Activated T-helper 9 cell treated with anti-CD3 and anti-CD28 coated beads, Interleukin-2, amount 50 U/mL, for 16 hours (primary cell): ENCODE results near the gene BCAN.

ENCODE experiments used
- DNase-seq: peaks from one replicate; pipeline ENCODE4 v3.0.0-alpha.2; 2020; ENCODE audit warnings: low read depth

BCAN gene

GRCh38 chr1:156662005-156662799 lies 20.3 kb downstream of the BCAN start:
- DNase-seq = no peak

DNA sequence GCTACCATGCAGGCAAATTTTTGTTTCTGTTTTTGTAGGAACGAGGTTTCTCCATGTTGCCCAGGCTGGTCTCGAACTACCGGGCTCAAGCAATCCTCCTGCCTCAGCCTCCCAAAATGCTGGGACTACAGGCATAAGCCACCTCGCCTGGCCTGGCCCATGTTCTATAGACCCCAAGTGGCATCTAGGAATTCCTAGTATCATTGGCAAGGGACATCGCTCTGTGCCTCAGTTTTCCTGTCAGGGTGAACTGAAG lies 20.8 kb downstream of the BCAN start:
- no peak for DNase-seq

DNA sequence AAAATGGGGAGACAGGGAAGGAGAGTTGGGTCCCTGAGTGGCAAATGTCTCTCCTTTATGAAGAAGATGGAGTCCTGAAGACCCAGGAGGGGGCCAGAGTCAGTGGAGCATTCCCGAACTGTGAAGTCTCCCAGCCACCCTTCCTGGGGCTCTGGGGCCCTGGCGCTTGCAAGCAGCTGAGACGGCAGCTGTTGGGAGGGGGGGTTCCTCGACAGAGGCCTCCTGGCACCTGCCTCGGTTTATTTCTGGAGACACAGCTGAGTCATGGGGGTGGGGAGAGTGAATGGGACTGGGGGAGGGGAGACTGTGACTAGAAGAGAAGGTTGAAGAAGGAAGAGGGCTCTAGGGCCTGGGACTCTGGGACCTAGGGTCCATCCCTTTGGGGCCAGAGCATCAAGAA lies 21.3 kb downstream of the BCAN start:
- no peak for DNase-seq

GRCh38 chr1:156664046-156664766 lies 22.3 kb downstream of the BCAN start:
- DNase-seq = no peak

DNA sequence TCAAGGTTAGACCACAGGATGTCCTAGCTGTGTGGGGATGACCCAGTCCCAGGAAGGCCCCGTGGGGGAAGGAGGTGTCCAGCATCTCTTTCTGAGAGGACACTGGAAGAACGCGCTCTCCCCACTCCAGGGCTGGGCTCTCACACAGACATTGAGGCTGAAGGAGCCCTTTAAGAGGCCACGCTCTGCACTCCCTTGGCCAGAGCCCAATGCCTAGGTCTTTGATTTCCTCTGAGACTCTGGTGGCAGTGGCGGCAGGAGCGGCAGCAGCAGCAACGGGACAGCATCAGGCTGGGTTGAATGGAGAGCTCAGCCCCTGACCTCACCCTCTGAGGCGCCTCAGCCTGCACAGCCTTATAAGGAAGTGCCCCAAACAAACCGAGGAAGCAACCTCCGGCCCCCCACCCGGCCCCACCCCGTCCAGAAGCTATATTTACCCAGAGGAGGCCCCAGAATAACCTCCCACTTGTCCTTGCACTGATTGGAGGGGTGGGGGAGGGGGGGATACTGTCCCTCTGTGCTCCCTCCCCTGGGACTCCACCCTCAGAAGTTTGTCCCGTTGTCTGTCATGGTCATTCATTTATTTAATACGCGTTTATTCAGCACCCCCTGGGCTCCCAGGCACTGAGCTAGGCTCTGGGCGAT lies 23.0 kb downstream of the BCAN start:
- DNase-seq = no peak

DNA sequence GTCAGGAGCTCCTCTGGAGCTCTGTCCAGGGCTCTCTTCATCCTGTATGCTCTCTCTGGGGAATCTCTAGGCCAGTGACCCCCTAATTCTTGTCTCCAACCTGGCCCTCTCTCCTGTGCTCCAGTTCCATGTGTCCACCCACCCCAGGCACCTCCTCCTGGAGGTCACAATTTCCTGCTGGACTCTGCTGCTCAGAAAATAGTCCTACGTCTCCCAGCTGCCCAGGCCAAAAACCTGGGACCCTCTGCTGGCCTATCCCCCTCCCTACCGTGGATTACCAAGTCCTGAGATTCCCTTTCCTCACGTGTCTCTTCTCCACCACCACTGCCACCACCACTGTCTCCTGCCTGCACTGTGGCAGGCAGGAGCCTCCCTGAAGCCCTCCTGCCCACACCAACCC lies 23.6 kb downstream of the BCAN start:
- no peak for DNase-seq

DNA sequence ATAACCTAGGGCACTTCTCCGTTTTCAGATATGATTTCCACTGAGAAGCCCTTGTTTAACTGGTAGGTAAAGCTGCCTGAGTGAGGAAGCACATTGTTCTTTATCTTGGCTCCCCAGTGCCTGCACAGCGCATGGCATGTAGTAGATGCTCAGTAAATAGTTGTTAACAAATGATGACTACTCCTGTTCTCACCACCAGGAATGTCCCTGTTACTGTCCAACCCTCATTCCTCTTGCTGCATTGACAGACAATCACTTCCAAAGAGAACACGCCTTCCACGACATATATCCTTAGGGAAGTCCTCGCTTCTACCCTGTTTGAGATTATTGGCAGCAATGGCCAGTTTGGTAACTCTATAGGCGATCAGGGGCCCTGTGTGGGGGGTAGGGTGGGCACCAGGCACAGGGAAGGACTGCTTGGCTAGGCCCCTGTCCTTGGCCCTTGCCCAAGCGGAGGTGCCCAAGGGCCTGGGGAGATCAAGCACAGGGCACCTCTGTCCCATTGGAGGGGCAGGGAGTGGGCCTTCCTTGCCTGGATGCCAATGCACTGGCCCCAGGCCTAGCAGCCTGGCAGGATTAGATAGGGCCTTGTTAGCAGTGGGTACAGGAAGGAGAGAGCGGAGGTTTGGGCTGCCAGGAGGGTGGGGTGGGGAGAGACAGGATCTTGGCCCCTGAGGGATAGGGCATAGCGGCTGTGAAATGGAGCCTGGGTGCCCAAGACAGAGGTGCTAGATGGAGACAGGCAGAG lies 25.1 kb downstream of the BCAN start:
- no peak for DNase-seq

- DNase-seq = no peak
Observed at GRCh38 chr1:156667610-156667967, 25.7 kb downstream of the BCAN start.

DNA sequence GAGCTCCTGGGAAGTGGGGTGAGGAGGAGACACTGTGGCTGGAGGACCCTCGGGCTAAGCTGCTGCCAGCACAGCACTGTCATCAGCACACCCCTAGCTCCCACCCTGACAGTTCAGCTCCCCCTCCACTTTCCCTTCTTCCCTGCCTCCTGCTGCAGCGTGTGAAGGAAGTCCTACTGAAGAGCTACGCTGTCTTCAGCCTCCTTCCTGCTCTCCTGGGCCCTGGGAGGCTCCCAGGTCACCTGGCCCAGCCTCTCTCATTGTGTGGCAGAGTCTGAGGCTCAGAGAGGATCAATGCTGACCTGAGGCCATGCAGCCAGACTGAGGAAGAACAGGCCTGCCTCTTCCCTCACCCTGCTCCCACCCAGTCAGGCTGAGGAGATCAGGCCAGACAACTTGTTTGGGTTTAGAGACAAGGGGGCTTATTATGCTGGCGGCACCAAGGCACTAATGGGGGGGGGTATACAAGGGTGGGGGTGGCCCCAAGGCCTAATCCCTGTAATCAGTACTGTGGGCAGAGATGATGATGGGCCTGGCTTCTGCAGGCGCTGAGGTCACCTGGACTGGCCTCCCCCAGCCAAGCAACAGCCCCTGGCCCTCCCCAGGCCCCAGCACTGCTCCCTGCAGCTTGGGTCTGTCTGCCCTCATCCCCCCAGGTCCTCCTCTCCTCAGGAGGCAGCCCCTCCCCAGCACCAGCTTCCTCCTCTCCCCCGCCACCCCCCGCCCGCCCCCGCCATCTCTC lies 26.2 kb downstream of the BCAN start:
- no peak for DNase-seq

- DNase-seq = no peak
Observed at GRCh38 chr1:156668801-156669637, 27.1 kb downstream of the BCAN start.

GRCh38 chr1:156669794-156670193 lies 27.9 kb downstream of the BCAN start:
- no peak for DNase-seq

DNA sequence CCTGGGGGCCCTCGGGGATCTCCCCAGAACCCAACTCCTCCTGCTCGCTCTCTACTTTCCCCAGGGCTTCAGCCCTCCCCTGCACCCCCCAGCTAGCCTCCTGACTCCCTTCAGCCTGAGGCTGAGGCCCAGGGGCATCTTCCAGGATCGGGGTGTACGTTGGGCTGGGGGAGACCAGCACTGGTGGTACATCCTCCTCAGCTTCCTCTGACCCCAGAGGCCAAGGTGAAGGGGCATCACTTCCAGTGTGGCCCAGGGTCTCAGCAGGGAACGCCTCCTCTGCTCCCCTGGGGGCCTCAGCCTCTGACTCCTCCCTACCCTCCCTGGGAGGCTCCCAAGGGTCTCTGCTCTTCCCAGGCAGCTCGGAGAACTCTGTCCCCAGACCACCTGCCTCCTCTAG lies 28.4 kb downstream of the BCAN start:
- no peak for DNase-seq

DNA sequence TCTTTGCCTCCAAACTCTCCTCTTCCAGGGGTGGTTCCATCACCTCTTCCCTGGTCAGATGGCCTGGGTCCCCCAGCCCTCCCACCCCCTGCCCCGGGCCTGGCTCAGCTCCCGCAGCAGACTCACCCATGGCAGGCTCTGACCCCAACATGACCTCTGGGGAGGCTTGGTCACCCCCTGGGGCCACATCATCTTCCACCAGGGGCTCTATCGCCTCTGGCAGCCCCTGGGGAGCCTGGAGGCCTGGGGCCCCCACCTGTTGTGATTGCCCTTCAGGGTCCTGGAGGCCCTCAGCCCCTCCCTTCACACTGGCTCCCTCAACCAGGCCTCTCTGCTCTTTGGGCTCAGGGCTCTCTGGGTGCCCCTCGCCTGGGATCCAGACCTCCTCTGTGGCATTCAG lies 28.9 kb downstream of the BCAN start:
- DNase-seq = no peak

- DNase-seq = no peak
Observed at GRCh38 chr1:156671804-156672203, 29.9 kb downstream of the BCAN start.

GRCh38 chr1:156673387-156674121 lies 31.6 kb downstream of the BCAN start:
- DNase-seq = no peak

DNA sequence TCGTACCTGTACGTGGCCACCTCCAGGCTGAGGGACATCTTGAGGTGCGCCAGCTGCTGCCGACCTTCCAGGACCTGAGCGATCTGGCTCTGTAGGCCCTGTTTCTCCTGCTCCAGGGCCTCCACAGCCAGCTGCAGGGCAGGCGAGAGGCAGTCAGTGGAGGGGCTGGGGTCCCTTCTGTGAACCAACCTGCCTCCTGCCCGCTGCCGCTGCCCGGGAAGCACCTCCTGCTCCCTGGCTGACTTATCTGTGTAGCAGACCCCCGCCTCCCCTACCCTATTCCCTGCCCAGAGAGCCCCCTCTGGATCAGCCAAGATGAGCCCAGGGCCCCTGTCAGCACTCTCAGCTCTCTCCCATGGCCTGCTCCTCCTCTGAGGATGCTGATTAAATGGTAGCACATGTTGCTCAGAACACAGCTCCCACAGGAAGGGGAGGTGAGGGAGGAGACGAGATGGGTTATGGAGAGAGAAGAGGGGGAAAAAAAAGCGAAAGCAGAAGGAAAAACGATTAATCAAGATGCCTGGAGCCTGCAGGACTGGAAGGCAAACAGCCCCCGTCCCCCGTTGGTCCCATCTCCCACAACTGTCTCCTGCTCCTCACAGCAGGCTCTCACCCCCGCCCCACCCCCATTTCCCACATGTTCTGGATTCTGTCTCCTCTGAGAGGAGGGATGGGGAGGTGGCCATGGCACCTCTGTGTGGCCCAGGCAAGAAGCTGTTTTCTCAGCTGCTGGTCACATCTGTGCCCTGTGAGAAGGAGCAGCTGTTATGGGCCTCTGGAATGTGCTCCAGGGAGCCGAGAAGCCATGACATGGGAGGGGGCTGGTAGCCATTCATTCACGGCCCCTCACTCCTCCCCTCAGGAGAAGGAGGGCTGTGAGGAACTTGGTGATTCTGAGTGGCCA lies 33.5 kb downstream of the BCAN start:
- no peak for DNase-seq

DNA sequence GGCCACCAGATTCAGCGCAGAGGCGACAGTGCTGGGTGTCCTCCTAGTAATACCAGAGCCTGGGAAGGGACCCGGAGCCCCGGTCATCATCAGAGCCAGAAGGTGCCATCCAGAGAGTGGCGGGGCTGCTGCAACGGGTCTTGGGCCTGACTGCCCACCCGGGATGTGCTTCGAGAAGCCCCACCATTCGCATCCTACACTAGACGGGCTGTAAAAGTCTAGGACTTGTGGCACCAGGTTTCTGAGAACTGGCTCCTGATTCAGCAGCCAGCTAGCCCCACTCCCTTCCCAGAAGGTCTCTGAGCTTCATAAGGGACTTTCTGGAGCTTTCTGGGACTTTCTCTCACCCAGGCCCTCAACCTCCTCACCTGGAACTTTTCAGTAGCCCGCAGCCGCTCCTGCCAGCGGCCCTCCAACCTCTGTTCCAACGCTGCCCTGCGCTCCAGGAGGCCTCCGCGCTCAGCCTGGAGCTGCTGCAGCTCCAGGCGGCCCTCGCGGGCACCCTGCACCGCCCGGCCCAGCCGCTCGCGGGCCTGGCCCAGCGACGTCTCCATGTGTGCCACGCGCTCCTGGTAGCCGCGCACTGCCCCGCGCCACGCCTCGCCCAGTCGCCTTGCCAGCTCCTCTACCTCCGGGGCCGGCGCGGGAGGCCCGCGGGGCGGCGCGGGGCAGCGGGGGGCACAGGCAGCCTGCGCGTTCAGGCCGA lies 34.4 kb downstream of the BCAN start:
- DNase-seq = no peak

DNA sequence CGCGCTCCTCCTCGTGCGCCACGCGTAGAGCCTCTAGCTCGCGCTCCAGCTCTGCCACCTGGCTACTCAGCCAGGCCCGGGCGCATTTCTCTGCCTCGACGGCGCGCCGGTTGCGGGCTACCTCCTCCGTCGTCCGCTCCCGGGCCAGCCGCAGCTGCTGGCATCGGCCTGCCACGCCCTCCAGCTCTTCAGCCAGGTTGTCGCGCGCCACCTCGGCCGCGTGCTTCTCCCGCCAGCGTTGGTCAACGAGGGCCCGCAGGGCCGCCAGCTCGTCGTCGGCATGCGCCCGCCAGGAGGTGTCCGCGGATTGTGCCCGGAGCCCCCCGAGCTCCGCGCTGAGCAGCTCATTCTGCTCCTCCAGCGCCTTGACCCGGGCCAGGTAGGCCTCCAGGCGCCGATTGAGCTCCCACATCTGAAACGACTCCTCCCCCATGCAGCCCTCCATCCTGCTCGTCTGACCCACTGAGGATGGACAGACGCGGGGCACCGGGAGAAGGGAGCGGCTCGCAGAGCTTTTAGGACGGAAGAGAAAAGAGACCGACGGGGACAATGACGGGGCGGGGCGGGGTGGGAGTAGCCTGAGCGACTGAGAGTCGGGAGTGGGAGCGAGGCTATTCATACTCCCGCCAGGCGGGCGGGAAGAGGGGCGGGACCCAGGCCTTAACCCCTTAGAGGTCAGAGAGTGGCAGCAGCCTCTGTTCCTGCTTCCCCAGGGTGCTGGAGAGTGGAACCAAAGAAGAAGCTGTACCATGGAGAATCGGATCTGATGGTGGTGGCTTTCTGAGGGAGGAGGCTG lies 35.1 kb downstream of the BCAN start, which contains the start of gene NES:
TSS of gene NES (minus strand) at position 588 of the 796 bp plus-strand sequence. CDS start at position 445, 143 bp downstream.
- DNase-seq = no peak
